Measurements from ENCODE around the gene PCED1A. TPM values are rescaled to one million over a fixed set of nuclear protein-coding genes. Genes with fewer than 3 reads are reported as not detected.

Gene PCED1A
- total and polyA plus RNA-seq, 2 of the 8 experiments (the other 6 are each of a cell fraction or from before 2014, with no cell fraction given): 13.4 to 18.9 TPM

GRCh38 chr20:2814587-2815051 lies 25.8 kb downstream of the PCED1A start, which contains the start of gene C20orf141:
TSS of gene C20orf141 (plus strand) at chr20:2814987. CDS start at chr20:2815185, 198 bp downstream.
- POLR2A ChIA-PET (ENCODE audit: partially characterized antibody): no interaction called here

More at GRCh38 chr20:2814587-2815051, 25.8 kb downstream of the PCED1A start, which contains the start of gene C20orf141:
- H3K23me2 ChIP-seq (ENCODE audit: low read depth, low read length): no peaks in the 10 kb centered on the region
- FAIRE-seq: no peak
- no peak within 1 kb of the TSS for H2BK5ac ChIP-seq (ENCODE audit: low read depth, low read length)
- no peak within 1 kb of the TSS for H2BK20ac ChIP-seq (ENCODE audit: low read length)
- H2BK15ac ChIP-seq (ENCODE audit: low read length): no peak within 1 kb of the TSS
- no peaks in the 10 kb centered on the region for H3K79me1 ChIP-seq (ENCODE audit: low read depth, low read length)
- no peak within 1 kb of the TSS for H2AFZ ChIP-seq (ENCODE audit: low read length)
- H2BK12ac ChIP-seq (ENCODE audit: low read depth, low read length): no peak within 1 kb of the TSS; the same call in 1 of the 2 replicates
- no peak within 1 kb of the TSS for H3K4ac ChIP-seq (replicated peaks; ENCODE audit: insufficient read length, low read depth, low read length)
- H3K56ac ChIP-seq (replicated peaks; ENCODE audit: insufficient read length, low read depth, low read length): no peak within 1 kb of the TSS
- H3K36me3 ChIP-seq (ENCODE audit: control insufficient read depth in 2 of 4, insufficient read depth in 4 of 4, low read length in 3 of 4): no peaks in the 10 kb centered on the region
- CTCF ChIA-PET (ENCODE audit: partially characterized antibody): interaction anchor here (0.9 to 1.4 kb wide), 3 partner anchors 16 to 62 kb away, joined by 3 to 6 read pairs (median 5); no protein-coding TSS in a partner anchor
- no peak within 1 kb of the TSS for H2BK120ac ChIP-seq (replicated peaks; ENCODE audit: low read depth, low read length)
- no peak within 1 kb of the TSS for H2AK5ac ChIP-seq (ENCODE audit: low read depth, low read length)
- no peak for TF ChIP-seq TAF7 (optimal IDR thresholded peaks at IDR 0.05; ENCODE audit: borderline replicate concordance, low read depth, low read length)
- TF ChIP-seq HDAC6 (IDR thresholded peaks at IDR 0.05; ENCODE audit: low read depth, low read length): no peak
- TF ChIP-seq CREB1 (IDR thresholded peaks at IDR 0.05): no peak
- no peak for TF ChIP-seq FOSL1 (IDR thresholded peaks at IDR 0.05; ENCODE audit: insufficient read depth, low read depth, low read length)
- TF ChIP-seq SUZ12 (IDR thresholded peaks at IDR 0.05; ENCODE audit: low read length): no peak
- DNase-seq (ENCODE audit: low read depth in 1 of 2, low spot score in 2 of 2): no peak
- H4K20me1 ChIP-seq (replicated peaks in 1 of 2; ENCODE audit: control insufficient read depth in 1 of 2, insufficient read depth in 2 of 2, low read length in 2 of 2): no peaks in the 10 kb centered on the region
- no peaks in the 10 kb centered on the region for H3K79me2 ChIP-seq (ENCODE audit: control insufficient read depth in 1 of 2, insufficient read depth in 2 of 2, low read length in 2 of 2)
- no peak within 1 kb of the TSS for H3K18ac ChIP-seq (ENCODE audit: extremely low read depth, low read length)
- H3K4me1 ChIP-seq (replicated peaks in 1 of 4; ENCODE audit: control insufficient read depth in 3 of 4, insufficient read depth in 4 of 4, low read length in 3 of 4): no peaks in the 10 kb centered on the region; a peak in 1 of 7 replicates
- H3K4me3 ChIP-seq (ENCODE audit: extremely low read depth in 1 of 4, insufficient read depth in 2 of 4, low read depth in 3 of 4, low read length in 4 of 4): no peak within 1 kb of the TSS
- H3K14ac ChIP-seq (ENCODE audit: insufficient read length): no peak within 1 kb of the TSS
- H3K9ac ChIP-seq (replicated peaks in 1 of 4; ENCODE audit: extremely low read depth in 1 of 4, low read depth in 3 of 4, low read length in 3 of 4): no peak within 1 kb of the TSS
- H4K91ac ChIP-seq (replicated peaks; ENCODE audit: insufficient read length, low read length): no peak within 1 kb of the TSS
- H3K9me3 ChIP-seq (ENCODE audit: insufficient read depth in 2 of 2, low read depth in 1 of 2, low read length in 1 of 2): 0 out of 4 replicates have a peak, but pooled peaks cover 0 to 7% of the 10 kb centered on the region in 2 experiments
- WGBS, 2 experiments (ENCODE audit: extremely low coverage in 1 of 2, insufficient coverage in 1 of 2, insufficient read length in 1 of 2, insufficient replicate concordance in 2 of 2, low coverage in 1 of 2, low lambda C conversion rate in 2 of 2, missing lambda C conversion rate in 1 of 2): 44% methylated on average over 4 of the region's 5 CpGs; no CpG with 5 or more reads in 1 of the 2 experiments
- H3K23ac ChIP-seq (ENCODE audit: insufficient read length): no peak within 1 kb of the TSS
- no peak within 1 kb of the TSS for H4K5ac ChIP-seq (ENCODE audit: insufficient read length, low read depth, low read length)
- no peak within 1 kb of the TSS for H4K8ac ChIP-seq (ENCODE audit: extremely low read depth, insufficient read depth, low read length)
- no peak within 1 kb of the TSS for H3K27ac ChIP-seq (ENCODE audit: low read depth, low read length)
- H3K4me2 ChIP-seq (ENCODE audit: insufficient read depth in 1 of 2, low read depth in 2 of 2, low read length in 2 of 2): no peak within 1 kb of the TSS
- H3K27me3 ChIP-seq (replicated peaks in 1 of 4; ENCODE audit: control insufficient read depth in 3 of 4, extremely low read depth in 1 of 4, insufficient read depth in 3 of 4, low read length in 3 of 4): peaks cover 0 to 12% (median 5%) of the 10 kb centered on the region in 4 experiments; a peak in 5 of 7 replicates

All from H1 (cell line).